Breast epithelium (tissue), 4 donors: Measurements from ENCODE around the gene HDAC4. TPM values are rescaled to one million over a fixed set of nuclear protein-coding genes. Genes with fewer than 3 reads are reported as not detected.

Experiments
- DNase-seq, 2 donors: peaks; one replicate each; pipeline ENCODE4 v3.0.0-alpha.2; 2019; ENCODE audit warnings: low spot score in 2 of 2
- H3K27ac ChIP-seq, 2 donors: fragments of 200-600 bp; sonication (generic) in 1 of 2; one replicate each; pipeline ENCODE4 v1.5.1; 2016 to 2019; ENCODE audit warnings: mild to moderate bottlenecking in 1 of 2
- H3K27me3 ChIP-seq, 2 donors: fragments of 200-600 bp; sonication (generic) in 1 of 2; one replicate each; pipeline versions ENCODE4 v1.5.1 to v1.6.0; 2017 to 2019; ENCODE audit warnings: control low read depth in 1 of 2, mild to moderate bottlenecking in 1 of 2
- H3K36me3 ChIP-seq: fragments of 200-600 bp; one replicate; pipeline ENCODE4 v1.5.1; 2019
- H3K4me1 ChIP-seq, 2 donors: fragments of 200-600 bp; sonication (generic); one replicate each; pipeline ENCODE4 v1.5.1; 2016 to 2019; ENCODE audit warnings: control low read depth in 1 of 2
- H3K4me3 ChIP-seq, 3 donors: fragments of 200-600 bp; sonication (generic); 1 replicate in 2 of 3; 2 replicates in 1 of 3; pipeline ENCODE4 v1.5.1; 2016 to 2019; ENCODE audit warnings: mild to moderate bottlenecking in 3 of 3, moderate library complexity in 2 of 3
- H3K9me3 ChIP-seq, 2 donors: fragments of 200-600 bp; sonication (generic) in 1 of 2; one replicate each; pipeline ENCODE4 v1.5.1; 2016 to 2019; ENCODE audit warnings: control low read depth in 1 of 2
- CTCF ChIP-seq, 3 donors: fragments of 450-650 bp; IDR thresholded peaks; one replicate each; pipeline ENCODE4 v1.5.1; 2016 to 2017; ENCODE audit warnings: antibody characterized with exemption in 3 of 3, mild to moderate bottlenecking in 3 of 3, moderate library complexity in 3 of 3
- POLR2A ChIP-seq: fragments of 450-650 bp; IDR thresholded peaks from one replicate; pipeline ENCODE4 v1.6.1; 2016; ENCODE audit warnings: antibody characterized with exemption, mild to moderate bottlenecking, moderate library complexity
- POLR2AphosphoS5 ChIP-seq, 3 donors: sonication (generic); formaldehyde crosslinking; IDR thresholded peaks; one replicate each; pipeline ENCODE4 v1.6.1; 2017; ENCODE audit warnings: antibody characterized with exemption in 3 of 3
- intact Hi-C: fragments of 100-400 bp; cut with DNase I; formaldehyde crosslinking; loops from one replicate; pipeline ENCODE4 v1.15.1; 2023; ENCODE audit warnings: low total_unique reads
- total RNA-seq, 3 donors: library from RNA; depleted of rRNA; stranded (reverse); fragments of >200 nt; gene quantifications; one replicate each; pipeline ENCODE4 v1.1.0, GENCODE V29; 2016

The HDAC4 gene
- total RNA-seq, 3 donors from 2014 or later, result 20.3 to 36.0 (median 32.8) TPM

- H3K4me1 ChIP-seq, result peaks cover 4 to 7% of the 10 kb centered on the region in 2 donors
- TF ChIP-seq CTCF (IDR thresholded peaks at IDR 0.05) (no peak), POLR2A (no peak), POLR2AphosphoS5 (IDR thresholded peaks at IDR 0.05) (no peak)
- peak overlapping the region in 1 of 3 donors; percentile 45 for H3K4me3 ChIP-seq
- DNase-seq, result peak in 1 of 2 donors; percentile 47
- no peak overlapping the region for H3K27ac ChIP-seq
- no peaks in the 10 kb centered on the region for H3K9me3 ChIP-seq
- no peaks in the 10 kb centered on the region for H3K36me3 ChIP-seq
- no peaks in the 10 kb centered on the region for H3K27me3 ChIP-seq
- intact Hi-C loops, result no loop called here
Measured at GRCh38 chr2:239306274-239307220, 94.3 kb downstream of the HDAC4 start.

- peak in 1 of 2 donors; percentile 25 for DNase-seq
- no peak overlapping the region for H3K4me3 ChIP-seq
Measured at GRCh38 chr2:239305771-239306170, 95.0 kb downstream of the HDAC4 start.

DNA sequence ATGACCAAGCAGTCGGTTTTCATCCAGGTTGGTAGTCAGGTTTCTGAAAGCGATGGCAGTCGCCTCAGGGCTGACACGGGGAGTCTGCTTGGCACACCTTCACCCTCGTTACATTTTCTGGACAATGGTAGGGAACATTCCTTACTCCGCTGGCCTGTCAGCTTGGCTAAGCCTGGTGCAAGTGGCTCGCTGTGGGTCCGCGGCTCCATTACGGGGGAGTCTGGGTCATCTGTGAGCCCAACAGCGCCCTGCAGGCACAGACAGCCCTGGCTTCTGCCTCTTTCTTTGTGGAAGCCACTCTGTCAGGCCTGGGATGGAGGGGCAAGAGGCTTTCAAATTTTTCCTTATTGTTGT lies 95.6 kb downstream of the HDAC4 start:
- Histone ChIP-seq H3K9me3 (no peaks in the 10 kb centered on the region), H3K4me1 (peaks cover 4 to 7% of the 10 kb centered on the region in 2 donors), H3K27ac (peak overlapping the region; percentile 38 to 42), H3K27me3 (no peaks in the 10 kb centered on the region), H3K4me3 (peak overlapping the region in 1 of 3 donors; percentile 17), H3K36me3 (no peaks in the 10 kb centered on the region)
- TF ChIP-seq POLR2A, result no peak
- TF ChIP-seq POLR2AphosphoS5 (IDR thresholded peaks at IDR 0.05), result no peak
- TF ChIP-seq CTCF (IDR thresholded peaks at IDR 0.05), result no peak
- intact Hi-C loops, result no loop called here
- DNase-seq, result peak; percentile 55 to 60

More at GRCh38 chr2:239305771-239306170, 95.0 kb downstream of the HDAC4 start:
- no peak overlapping the region for H3K27ac ChIP-seq
- H3K27me3 ChIP-seq, result no peaks in the 10 kb centered on the region
- H3K36me3 ChIP-seq, result no peaks in the 10 kb centered on the region
- intact Hi-C loops, result no loop called here
- peaks cover 4 to 7% of the 10 kb centered on the region in 2 donors for H3K4me1 ChIP-seq
- TF ChIP-seq POLR2AphosphoS5 (IDR thresholded peaks at IDR 0.05) (no peak), POLR2A (no peak), CTCF (IDR thresholded peaks at IDR 0.05) (no peak)
- H3K9me3 ChIP-seq, result no peaks in the 10 kb centered on the region

DNA sequence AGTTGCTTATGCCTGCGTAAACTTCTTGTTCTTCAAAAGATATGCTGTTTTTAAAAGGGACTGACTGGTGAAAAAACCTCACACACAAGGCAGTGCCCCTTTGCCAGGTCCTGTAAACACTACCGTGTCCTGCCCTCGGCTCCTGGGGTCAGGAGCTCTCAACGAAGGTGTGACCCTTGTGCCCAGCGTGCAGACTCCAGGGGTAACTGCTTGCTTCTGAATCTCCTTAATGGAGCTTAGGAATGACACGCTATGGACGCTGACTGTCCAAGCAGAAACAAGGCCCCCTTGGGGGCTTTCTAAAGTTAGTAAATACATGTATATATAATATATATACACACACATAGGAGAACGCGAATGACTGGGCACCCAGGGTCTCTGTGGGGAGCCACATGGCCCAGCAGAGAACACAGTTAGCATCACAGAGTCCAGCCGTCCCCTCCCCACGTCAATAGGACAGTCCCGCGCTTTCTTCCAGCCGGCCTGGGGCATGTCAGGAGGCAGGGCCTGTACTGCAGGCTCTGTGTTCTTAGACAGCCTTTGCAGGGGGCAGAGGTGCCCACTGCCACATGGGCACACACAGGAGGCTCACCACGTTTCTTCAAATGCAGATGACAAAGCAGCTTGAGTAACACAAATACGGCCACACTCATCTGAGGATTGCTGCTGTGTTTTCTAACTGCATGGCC lies 96.1 kb downstream of the HDAC4 start:
- H3K4me1 ChIP-seq, result peaks cover 4 to 7% of the 10 kb centered on the region in 2 donors
- intact Hi-C loops, result no loop called here
- DNase-seq, result no peak

More for the DNA sequence above, 96.1 kb downstream of the HDAC4 start:
- TF ChIP-seq POLR2A (no peak), CTCF (IDR thresholded peaks at IDR 0.05) (no peak), POLR2AphosphoS5 (IDR thresholded peaks at IDR 0.05) (no peak)
- Histone ChIP-seq H3K4me3 (peak overlapping the region in 1 of 3 donors; percentile 17), H3K36me3 (no peaks in the 10 kb centered on the region), H3K27me3 (no peaks in the 10 kb centered on the region), H3K27ac (peak overlapping the region; percentile 38 to 42), H3K9me3 (no peaks in the 10 kb centered on the region)
